ENCODE results near the gene CIDEC. TPM values are rescaled to one million over a fixed set of nuclear protein-coding genes. Genes with fewer than 3 reads are reported as not detected.
A peak's percentile ranks its signal among the peaks of the same experiment; 100 is the strongest.

Gene CIDEC
- total and polyA plus RNA-seq, 2 of the 13 experiments (the other 11 are each of a cell fraction or from before 2014, with no cell fraction given) = 2.5 to 10.4 TPM

DNA sequence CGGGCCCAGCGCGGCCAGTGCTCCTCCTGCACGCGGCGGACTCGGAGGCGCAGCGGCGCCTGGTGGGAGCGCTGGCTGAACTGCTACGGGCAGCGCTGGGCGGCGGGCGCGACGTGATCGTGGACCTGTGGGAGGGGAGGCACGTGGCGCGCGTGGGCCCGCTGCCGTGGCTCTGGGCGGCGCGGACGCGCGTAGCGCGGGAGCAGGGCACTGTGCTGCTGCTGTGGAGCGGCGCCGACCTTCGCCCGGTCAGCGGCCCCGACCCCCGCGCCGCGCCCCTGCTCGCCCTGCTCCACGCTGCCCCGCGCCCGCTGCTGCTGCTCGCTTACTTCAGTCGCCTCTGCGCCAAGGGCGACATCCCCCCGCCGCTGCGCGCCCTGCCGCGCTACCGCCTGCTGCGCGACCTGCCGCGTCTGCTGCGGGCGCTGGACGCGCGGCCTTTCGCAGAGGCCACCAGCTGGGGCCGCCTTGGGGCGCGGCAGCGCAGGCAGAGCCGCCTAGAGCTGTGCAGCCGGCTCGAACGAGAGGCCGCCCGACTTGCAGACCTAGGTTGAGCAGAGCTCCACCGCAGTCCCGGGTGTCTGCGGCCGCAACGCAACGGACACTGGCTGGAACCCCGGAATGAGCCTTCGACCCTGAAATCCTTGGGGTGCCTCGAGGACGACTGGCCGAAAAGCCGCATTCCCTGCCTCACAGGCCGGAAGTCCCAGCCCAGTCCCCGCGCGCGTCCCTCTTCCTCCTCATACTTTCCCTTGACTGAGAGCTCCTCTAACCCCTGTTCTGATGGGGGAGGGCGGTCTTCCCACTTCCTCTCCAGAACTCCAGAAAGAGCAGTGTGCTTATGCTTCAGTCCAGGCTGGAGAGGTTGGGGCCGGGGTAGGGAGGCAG is 35.4 kb upstream of the CIDEC start (continued):
- TF ChIP-seq POLR2AphosphoS2 (IDR thresholded peaks at IDR 0.05; ENCODE audit: low read depth, low read length) = no peak
- TF ChIP-seq PHF8 (CRISPR knock-in tag; IDR thresholded peaks at IDR 0.05) = peak; percentile 52; the same call in 1 of the 2 replicates
- TF ChIP-seq YEATS2 (CRISPR knock-in tag; IDR thresholded peaks at IDR 0.05; ENCODE audit: borderline replicate concordance) = no peak
- TF ChIP-seq JARID2 (CRISPR knock-in tag; IDR thresholded peaks at IDR 0.05; ENCODE audit: insufficient replicate concordance) = no peak
- TF ChIP-seq, protein P1, sequence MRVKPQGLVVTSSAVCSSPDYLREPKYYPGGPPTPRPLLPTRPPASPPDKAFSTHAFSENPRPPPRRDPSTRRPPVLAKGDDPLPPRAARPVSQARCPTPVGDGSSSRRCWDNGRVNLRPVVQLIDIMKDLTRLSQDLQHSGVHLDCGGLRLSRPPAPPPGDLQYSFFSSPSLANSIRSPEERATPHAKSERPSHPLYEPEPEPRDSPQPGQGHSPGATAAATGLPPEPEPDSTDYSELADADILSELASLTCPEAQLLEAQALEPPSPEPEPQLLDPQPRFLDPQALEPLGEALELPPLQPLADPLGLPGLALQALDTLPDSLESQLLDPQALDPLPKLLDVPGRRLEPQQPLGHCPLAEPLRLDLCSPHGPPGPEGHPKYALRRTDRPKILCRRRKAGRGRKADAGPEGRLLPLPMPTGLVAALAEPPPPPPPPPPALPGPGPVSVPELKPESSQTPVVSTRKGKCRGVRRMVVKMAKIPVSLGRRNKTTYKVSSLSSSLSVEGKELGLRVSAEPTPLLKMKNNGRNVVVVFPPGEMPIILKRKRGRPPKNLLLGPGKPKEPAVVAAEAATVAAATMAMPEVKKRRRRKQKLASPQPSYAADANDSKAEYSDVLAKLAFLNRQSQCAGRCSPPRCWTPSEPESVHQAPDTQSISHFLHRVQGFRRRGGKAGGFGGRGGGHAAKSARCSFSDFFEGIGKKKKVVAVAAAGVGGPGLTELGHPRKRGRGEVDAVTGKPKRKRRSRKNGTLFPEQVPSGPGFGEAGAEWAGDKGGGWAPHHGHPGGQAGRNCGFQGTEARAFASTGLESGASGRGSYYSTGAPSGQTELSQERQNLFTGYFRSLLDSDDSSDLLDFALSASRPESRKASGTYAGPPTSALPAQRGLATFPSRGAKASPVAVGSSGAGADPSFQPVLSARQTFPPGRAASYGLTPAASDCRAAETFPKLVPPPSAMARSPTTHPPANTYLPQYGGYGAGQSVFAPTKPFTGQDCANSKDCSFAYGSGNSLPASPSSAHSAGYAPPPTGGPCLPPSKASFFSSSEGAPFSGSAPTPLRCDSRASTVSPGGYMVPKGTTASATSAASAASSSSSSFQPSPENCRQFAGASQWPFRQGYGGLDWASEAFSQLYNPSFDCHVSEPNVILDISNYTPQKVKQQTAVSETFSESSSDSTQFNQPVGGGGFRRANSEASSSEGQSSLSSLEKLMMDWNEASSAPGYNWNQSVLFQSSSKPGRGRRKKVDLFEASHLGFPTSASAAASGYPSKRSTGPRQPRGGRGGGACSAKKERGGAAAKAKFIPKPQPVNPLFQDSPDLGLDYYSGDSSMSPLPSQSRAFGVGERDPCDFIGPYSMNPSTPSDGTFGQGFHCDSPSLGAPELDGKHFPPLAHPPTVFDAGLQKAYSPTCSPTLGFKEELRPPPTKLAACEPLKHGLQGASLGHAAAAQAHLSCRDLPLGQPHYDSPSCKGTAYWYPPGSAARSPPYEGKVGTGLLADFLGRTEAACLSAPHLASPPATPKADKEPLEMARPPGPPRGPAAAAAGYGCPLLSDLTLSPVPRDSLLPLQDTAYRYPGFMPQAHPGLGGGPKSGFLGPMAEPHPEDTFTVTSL (CRISPR knock-in tag; IDR thresholded peaks at IDR 0.05; ENCODE audit: borderline replicate concordance) = peak; percentile 32; the same call in 1 of the 2 replicates
- no peak for TF ChIP-seq PAWR (CRISPR knock-in tag; IDR thresholded peaks at IDR 0.05; ENCODE audit: borderline replicate concordance)
- no peak for TF ChIP-seq PTBP1 (IDR thresholded peaks at IDR 0.05; ENCODE audit: low read depth, low read length, poor library complexity, severe bottlenecking)
- TF ChIP-seq, protein P2, sequence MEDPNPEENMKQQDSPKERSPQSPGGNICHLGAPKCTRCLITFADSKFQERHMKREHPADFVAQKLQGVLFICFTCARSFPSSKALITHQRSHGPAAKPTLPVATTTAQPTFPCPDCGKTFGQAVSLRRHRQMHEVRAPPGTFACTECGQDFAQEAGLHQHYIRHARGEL (CRISPR knock-in tag; IDR thresholded peaks at IDR 0.05) = no peak
- TF ChIP-seq CBX5 (CRISPR knock-in tag; IDR thresholded peaks at IDR 0.05; ENCODE audit: borderline replicate concordance) = 0 out of 2 replicates have a peak, but pooled peaks have one; percentile 19
- 0 out of 2 replicates have a peak, but pooled peaks have one; percentile 37 for TF ChIP-seq ATAD3A (CRISPR knock-in tag; IDR thresholded peaks at IDR 0.05)
- TF ChIP-seq, protein P3, sequence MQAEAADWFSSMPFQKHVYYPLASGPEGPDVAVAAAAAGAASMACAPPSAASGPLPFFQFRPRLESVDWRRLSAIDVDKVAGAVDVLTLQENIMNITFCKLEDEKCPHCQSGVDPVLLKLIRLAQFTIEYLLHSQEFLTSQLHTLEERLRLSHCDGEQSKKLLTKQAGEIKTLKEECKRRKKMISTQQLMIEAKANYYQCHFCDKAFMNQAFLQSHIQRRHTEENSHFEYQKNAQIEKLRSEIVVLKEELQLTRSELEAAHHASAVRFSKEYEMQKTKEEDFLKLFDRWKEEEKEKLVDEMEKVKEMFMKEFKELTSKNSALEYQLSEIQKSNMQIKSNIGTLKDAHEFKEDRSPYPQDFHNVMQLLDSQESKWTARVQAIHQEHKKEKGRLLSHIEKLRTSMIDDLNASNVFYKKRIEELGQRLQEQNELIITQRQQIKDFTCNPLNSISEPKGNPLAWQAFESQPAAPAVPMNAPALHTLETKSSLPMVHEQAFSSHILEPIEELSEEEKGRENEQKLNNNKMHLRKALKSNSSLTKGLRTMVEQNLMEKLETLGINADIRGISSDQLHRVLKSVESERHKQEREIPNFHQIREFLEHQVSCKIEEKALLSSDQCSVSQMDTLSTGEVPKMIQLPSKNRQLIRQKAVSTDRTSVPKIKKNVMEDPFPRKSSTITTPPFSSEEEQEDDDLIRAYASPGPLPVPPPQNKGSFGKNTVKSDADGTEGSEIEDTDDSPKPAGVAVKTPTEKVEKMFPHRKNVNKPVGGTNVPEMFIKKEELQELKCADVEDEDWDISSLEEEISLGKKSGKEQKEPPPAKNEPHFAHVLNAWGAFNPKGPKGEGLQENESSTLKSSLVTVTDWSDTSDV (CRISPR knock-in tag; IDR thresholded peaks at IDR 0.05) = peak; percentile 82; the same call in 1 of the 2 replicates
- peak; percentile 6; the same call in 1 of the 2 replicates for TF ChIP-seq ZNF567 (CRISPR knock-in tag; IDR thresholded peaks at IDR 0.05; ENCODE audit: borderline replicate concordance)
- TF ChIP-seq SRY (CRISPR knock-in tag; IDR thresholded peaks at IDR 0.05) = peak; percentile 45; the same call in 1 of the 2 replicates
- no peak for TF ChIP-seq SRF (IDR thresholded peaks at IDR 0.05; ENCODE audit: low read depth, low read length)
- TF ChIP-seq, protein P4, sequence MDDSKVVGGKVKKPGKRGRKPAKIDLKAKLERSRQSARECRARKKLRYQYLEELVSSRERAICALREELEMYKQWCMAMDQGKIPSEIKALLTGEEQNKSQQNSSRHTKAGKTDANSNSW (CRISPR knock-in tag; IDR thresholded peaks at IDR 0.05; ENCODE audit: borderline replicate concordance) = peak; percentile 84; the same call in 1 of the 2 replicates
- TF ChIP-seq, protein P5, sequence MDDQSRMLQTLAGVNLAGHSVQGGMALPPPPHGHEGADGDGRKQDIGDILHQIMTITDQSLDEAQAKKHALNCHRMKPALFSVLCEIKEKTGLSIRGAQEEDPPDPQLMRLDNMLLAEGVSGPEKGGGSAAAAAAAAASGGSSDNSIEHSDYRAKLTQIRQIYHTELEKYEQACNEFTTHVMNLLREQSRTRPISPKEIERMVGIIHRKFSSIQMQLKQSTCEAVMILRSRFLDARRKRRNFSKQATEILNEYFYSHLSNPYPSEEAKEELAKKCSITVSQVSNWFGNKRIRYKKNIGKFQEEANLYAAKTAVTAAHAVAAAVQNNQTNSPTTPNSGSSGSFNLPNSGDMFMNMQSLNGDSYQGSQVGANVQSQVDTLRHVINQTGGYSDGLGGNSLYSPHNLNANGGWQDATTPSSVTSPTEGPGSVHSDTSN (CRISPR knock-in tag; IDR thresholded peaks at IDR 0.05; ENCODE audit: borderline replicate concordance) = no peak
- no peak for TF ChIP-seq SOX6 (IDR thresholded peaks at IDR 0.05)
- TF ChIP-seq SOX6 (CRISPR knock-in tag; IDR thresholded peaks at IDR 0.05) = 0 out of 2 replicates have a peak, but pooled peaks have one; percentile 37

All from HepG2 (cell line).